ENCODE measurements around the gene AK4. TPM values are rescaled to one million over a fixed set of nuclear protein-coding genes. Genes with fewer than 3 reads are reported as not detected.

Gene AK4
- polyA plus RNA-seq, 1 donor (not counting 4 experiments of a cell fraction or from before 2014, with no cell fraction given) = 90.0 TPM

DNA sequence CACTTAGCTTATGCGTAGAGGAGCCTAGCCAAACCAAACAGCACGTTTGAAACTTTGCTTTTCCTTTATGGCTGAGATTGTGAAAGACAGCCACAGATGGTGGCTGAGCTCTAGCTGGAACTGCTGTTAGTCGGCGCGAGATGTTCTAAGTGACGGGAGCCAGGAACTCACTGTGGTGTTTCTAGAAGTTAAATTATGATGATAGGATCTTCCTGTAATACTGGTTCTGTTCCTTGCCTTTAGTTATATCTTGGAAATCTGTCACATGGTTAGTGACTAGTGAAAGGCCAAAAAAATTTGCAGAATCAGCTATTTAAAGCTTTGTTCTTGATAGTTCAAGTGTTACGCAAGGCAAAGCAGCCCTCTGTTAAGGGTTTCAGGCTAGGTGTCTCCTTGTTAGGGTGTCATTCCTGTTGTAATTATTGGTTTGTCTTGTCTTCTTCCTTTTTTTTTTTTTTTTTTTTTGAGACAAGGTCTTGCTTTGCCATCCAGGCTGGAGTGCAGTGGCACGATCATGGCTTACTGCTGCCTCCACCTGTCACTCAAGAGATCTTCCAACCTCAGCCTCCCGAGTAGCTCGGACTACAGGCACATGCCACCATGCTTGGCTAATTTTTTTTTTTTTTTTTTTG is 22.6 kb downstream of the AK4 start:
- Histone ChIP-seq H3K4me2 (ENCODE audit: control insufficient read depth, extremely low read depth, insufficient read depth, low read depth, low read length) (no peak overlapping the region), H3K27ac (ENCODE audit: control insufficient read depth, insufficient read depth, low read length) (no peak overlapping the region)

DNA sequence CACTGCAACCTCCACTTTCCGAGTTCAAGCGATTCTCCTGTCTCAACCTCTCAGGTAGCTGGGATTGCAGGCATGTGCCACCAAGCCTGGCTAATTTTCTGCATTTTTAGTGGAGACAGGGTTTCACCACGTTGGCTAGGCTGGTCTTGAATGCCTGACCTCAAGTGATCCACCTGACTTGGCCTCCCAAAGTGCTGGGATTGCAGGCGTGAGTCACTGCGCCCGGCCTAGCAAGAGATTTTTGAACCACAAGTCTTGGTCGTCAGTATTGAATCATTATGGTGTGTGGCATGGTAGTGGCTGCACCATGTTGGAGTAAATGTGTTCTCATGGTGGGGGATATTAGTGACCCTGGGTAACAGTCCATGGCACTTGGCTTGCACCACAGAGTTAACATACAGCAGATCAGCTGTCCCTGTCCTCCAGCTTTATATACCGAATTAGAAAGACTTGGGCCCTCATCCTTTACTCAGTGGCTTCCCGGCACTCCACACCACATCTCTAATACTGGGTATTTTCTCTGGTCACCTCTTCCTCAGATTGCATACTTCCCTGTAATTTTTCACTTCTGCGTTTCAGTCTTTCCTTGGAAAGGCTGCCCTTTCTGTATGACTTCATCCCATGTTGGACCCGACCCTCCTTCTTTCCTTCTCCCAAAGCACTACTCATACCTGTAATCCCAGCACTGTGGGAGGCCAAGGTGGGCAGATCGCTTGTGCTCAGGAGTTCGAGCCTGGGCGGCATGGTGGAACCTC is 25.1 kb downstream of the AK4 start:
- Histone ChIP-seq H3K27ac (ENCODE audit: control insufficient read depth, insufficient read depth, low read length) (no peak overlapping the region), H3K36me3 (ENCODE audit: control insufficient read depth in 2 of 2, extremely low read depth in 1 of 2, insufficient read depth in 2 of 2, low read length in 2 of 2) (no peaks in the 10 kb centered on the region), H3K9me1 (ENCODE audit: control insufficient read depth, extremely low read depth, insufficient read depth, low read length) (no peaks in the 10 kb centered on the region), H4K20me1 (ENCODE audit: control insufficient read depth, extremely low read depth, insufficient read depth, low read length) (no peaks in the 10 kb centered on the region), H3K4me3 (ENCODE audit: control insufficient read depth in 2 of 3, extremely low read depth in 1 of 3, insufficient read depth in 2 of 3, low read depth in 1 of 3, low read length in 3 of 3) (no peak overlapping the region), H3K79me2 (ENCODE audit: control insufficient read depth, insufficient read depth, low read length) (peaks cover 33% of the 10 kb centered on the region), H3K4me1 (ENCODE audit: control insufficient read depth, extremely low read depth, insufficient read depth, low read length) (peaks cover 55% of the 10 kb centered on the region), H2AFZ (ENCODE audit: control insufficient read depth, low read length) (no peak overlapping the region), H3K9ac (ENCODE audit: control insufficient read depth, extremely low read depth, insufficient read depth, low read length) (no peak overlapping the region), H3K4me2 (ENCODE audit: control insufficient read depth, extremely low read depth, insufficient read depth, low read depth, low read length) (no peak overlapping the region), H3K9me3 (ENCODE audit: control insufficient read depth, low read depth, low read length) (no peaks in the 10 kb centered on the region), H3K27me3 (ENCODE audit: control insufficient read depth, extremely low read depth, insufficient read depth, low read length) (no peaks in the 10 kb centered on the region)
- TF ChIP-seq, protein P1, sequence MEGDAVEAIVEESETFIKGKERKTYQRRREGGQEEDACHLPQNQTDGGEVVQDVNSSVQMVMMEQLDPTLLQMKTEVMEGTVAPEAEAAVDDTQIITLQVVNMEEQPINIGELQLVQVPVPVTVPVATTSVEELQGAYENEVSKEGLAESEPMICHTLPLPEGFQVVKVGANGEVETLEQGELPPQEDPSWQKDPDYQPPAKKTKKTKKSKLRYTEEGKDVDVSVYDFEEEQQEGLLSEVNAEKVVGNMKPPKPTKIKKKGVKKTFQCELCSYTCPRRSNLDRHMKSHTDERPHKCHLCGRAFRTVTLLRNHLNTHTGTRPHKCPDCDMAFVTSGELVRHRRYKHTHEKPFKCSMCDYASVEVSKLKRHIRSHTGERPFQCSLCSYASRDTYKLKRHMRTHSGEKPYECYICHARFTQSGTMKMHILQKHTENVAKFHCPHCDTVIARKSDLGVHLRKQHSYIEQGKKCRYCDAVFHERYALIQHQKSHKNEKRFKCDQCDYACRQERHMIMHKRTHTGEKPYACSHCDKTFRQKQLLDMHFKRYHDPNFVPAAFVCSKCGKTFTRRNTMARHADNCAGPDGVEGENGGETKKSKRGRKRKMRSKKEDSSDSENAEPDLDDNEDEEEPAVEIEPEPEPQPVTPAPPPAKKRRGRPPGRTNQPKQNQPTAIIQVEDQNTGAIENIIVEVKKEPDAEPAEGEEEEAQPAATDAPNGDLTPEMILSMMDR (optimal IDR thresholded peaks at IDR 0.05 in 1 of 3, IDR thresholded peaks at IDR 0.05 in 1 of 3, conservative IDR thresholded peaks at IDR 0.05 in 1 of 3; ENCODE audit: extremely low read depth in 1 of 3, insufficient read depth in 2 of 3, low read length in 3 of 3) = no peak
- TF ChIP-seq EZH2 (IDR thresholded peaks at IDR 0.05; ENCODE audit: low read length) = no peak
- DNase-seq (ENCODE audit: low read depth, low spot score) (no peak), FAIRE-seq (no peak)
- dilution Hi-C loops (cut with MboI; ENCODE audit: extremely low pct_ligation_motif_present, low sequenced_read_pairs) = no loop called here

More for the DNA sequence above, 22.6 kb downstream of the AK4 start:
- H3K9ac ChIP-seq (ENCODE audit: control insufficient read depth, extremely low read depth, insufficient read depth, low read length) = no peak overlapping the region
- H3K27me3 ChIP-seq (ENCODE audit: control insufficient read depth, extremely low read depth, insufficient read depth, low read length) = no peaks in the 10 kb centered on the region
- peaks cover 31% of the 10 kb centered on the region for H3K4me1 ChIP-seq (ENCODE audit: control insufficient read depth, extremely low read depth, insufficient read depth, low read length)
- no peaks in the 10 kb centered on the region for H4K20me1 ChIP-seq (ENCODE audit: control insufficient read depth, extremely low read depth, insufficient read depth, low read length)
- no peak overlapping the region for H2AFZ ChIP-seq (ENCODE audit: control insufficient read depth, low read length)
- dilution Hi-C loops (cut with MboI; ENCODE audit: extremely low pct_ligation_motif_present, low sequenced_read_pairs) = no loop called here
- FAIRE-seq = peak; percentile 57
- peaks cover 45% of the 10 kb centered on the region for H3K79me2 ChIP-seq (ENCODE audit: control insufficient read depth, insufficient read depth, low read length)
- TF ChIP-seq EZH2 (IDR thresholded peaks at IDR 0.05; ENCODE audit: low read length) = no peak
- TF ChIP-seq, protein P1 (optimal IDR thresholded peaks at IDR 0.05 in 1 of 3, IDR thresholded peaks at IDR 0.05 in 1 of 3, conservative IDR thresholded peaks at IDR 0.05 in 1 of 3; ENCODE audit: extremely low read depth in 1 of 3, insufficient read depth in 2 of 3, low read length in 3 of 3) = no peak
- no peak overlapping the region for H3K4me3 ChIP-seq (ENCODE audit: control insufficient read depth in 2 of 3, extremely low read depth in 1 of 3, insufficient read depth in 2 of 3, low read depth in 1 of 3, low read length in 3 of 3)
- no peaks in the 10 kb centered on the region for H3K36me3 ChIP-seq (ENCODE audit: control insufficient read depth in 2 of 2, extremely low read depth in 1 of 2, insufficient read depth in 2 of 2, low read length in 2 of 2)
- no peak for DNase-seq (ENCODE audit: low read depth, low spot score)
- no peaks in the 10 kb centered on the region for H3K9me1 ChIP-seq (ENCODE audit: control insufficient read depth, extremely low read depth, insufficient read depth, low read length)
- no peaks in the 10 kb centered on the region for H3K9me3 ChIP-seq (ENCODE audit: control insufficient read depth, low read depth, low read length)

Data from keratinocyte (primary cell).